BLaER1 (cell line): ENCODE results near the gene SEMA4D.

Experiments
- H3K27ac ChIP-seq: shearing (Covaris generic); formaldehyde crosslinking; 2 replicates; pipeline ENCODE4 v1.8.1; 2022
- H3K27me3 ChIP-seq: shearing (Covaris generic); formaldehyde crosslinking; 2 replicates; pipeline ENCODE4 v1.8.1; 2022
- H3K36me3 ChIP-seq: shearing (Covaris generic); formaldehyde crosslinking; 2 replicates; pipeline ENCODE4 v1.8.1; 2022
- H3K4me1 ChIP-seq: shearing (Covaris generic); formaldehyde crosslinking; 2 replicates; pipeline ENCODE4 v1.8.1; 2022
- H3K4me2 ChIP-seq: shearing (Covaris generic); formaldehyde crosslinking; 2 replicates; pipeline ENCODE4 v1.8.1; 2022
- H3K4me3 ChIP-seq: shearing (Covaris generic); formaldehyde crosslinking; 2 replicates; pipeline ENCODE4 v1.8.1; 2022
- H3K9ac ChIP-seq: shearing (Covaris generic); formaldehyde crosslinking; 2 replicates; pipeline ENCODE4 v1.8.1; 2022
- H3K9me3 ChIP-seq: shearing (Covaris generic); formaldehyde crosslinking; 2 replicates; pipeline ENCODE4 v1.8.1; 2022
- H4K20me1 ChIP-seq: shearing (Covaris generic); formaldehyde crosslinking; 2 replicates; pipeline ENCODE4 v1.8.1; 2022
- Cebpa-rat ChIP-seq: shearing (Covaris generic); IDR thresholded peaks from 2 replicates; pipeline ENCODE4 v1.8.1; 2022

The SEMA4D gene

DNA sequence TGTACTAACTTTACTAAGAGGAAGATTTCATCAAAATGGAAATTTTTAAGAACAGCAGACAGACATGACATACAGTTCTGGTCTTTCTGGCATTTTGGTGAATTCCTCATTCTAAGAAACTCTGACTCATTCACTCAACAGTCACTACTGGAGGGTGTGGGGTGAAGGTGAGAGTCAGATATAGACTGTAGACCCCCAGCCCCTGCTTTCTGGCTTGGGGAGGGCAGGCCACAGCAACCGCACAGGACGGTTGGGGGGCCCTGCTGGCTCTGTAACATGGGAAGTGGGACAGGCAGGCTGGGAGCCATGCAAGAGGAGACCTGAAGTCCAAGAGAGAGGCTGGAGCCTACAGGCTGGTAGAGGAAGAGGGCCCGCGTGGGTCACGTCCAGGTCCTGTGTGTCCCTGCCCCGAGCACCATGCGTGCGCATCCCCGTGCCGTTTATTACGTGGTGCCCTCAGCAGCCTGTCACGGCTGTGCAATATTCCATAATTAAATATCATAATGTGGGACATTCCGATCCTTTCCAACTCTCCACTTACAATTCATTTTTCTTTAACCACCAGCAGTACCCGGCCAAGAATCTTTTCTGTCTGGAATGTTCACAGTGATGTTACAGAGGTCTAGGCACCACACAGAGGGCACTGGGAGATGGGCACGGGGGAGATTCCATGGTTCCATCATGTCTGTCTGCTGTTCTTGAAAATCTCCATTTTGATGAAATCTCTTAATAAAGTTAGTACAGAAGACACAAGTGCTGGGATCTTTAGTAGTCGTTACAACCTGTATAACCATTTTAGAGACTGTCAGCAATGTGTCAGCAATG is 75.5 kb downstream of the SEMA4D start:
- H3K27ac ChIP-seq: no peak overlapping the region
- H3K4me2 ChIP-seq: no peak overlapping the region
- peaks cover 99% of the 10 kb centered on the region for H4K20me1 ChIP-seq
- H3K9ac ChIP-seq: no peak overlapping the region
- H3K36me3 ChIP-seq: peaks cover 32% of the 10 kb centered on the region
- H3K4me1 ChIP-seq: peaks cover 71% of the 10 kb centered on the region
- H3K27me3 ChIP-seq: no peaks in the 10 kb centered on the region
- TF ChIP-seq Cebpa-rat: no peak
- no peak overlapping the region for H3K4me3 ChIP-seq
- H3K9me3 ChIP-seq: no peaks in the 10 kb centered on the region

DNA sequence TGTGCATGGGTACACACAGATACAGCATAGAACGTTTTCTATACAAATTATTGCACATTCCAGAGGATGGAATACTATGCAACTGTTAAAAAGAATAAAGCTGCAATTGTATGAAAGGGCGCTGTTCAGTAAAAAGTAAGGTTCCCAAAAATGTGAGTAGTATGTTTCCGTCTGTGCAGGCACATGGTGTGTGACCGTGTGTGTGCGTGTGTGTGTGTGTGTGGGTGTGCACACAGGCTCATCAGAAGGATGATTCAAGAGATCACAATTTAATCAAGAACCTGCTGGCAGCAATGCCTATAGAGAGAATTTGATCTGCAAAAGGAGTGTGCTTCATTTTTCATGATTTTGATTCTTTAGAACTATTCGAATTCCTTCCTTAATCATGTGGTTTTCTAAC is 76.3 kb downstream of the SEMA4D start:
- no peak overlapping the region for H3K4me3 ChIP-seq
- peaks cover 99% of the 10 kb centered on the region for H4K20me1 ChIP-seq
- H3K4me2 ChIP-seq: no peak overlapping the region; the same call in 1 of the 2 replicates
- peaks cover 68% of the 10 kb centered on the region for H3K4me1 ChIP-seq
- H3K36me3 ChIP-seq: peaks cover 39% of the 10 kb centered on the region
- no peak for TF ChIP-seq Cebpa-rat
- H3K27ac ChIP-seq: no peak overlapping the region
- H3K9ac ChIP-seq: no peak overlapping the region
- no peaks in the 10 kb centered on the region for H3K9me3 ChIP-seq
- no peaks in the 10 kb centered on the region for H3K27me3 ChIP-seq

DNA sequence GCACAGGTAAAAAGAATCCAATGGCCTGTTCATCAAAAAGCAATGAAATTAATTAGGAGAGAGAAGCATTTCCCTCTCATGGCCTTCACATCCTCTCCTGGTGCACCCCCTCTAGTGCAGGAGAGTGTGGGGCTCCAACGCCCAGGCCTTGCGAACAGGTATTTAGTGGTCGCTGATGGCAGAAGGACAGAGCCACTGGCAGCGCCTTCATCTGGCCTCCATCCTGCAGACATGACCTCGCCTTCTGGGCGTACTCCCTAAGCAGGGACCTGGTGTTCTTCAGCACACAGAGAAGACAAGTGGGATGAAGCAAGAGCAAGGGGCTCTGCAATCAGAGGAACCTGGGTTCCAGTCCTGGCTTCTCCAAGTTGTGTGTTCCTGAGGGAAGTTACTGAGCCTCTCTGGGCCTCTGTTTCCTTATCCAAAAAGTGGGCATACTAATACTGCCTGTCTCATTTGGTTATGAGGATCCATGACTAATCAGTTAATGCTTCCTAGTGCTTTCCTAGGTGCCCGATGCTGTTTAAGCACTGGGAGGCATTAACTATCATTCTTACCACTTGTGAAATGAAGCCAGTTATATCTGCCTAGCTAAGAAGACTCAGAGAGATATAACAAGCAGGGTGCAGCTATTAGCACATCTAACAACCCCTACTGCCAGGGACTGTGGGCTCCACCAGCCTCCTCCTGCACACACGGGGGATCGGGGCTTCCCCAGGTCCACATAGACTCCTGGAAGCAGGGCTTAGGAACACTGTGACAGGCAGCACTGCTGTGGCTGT is 77.3 kb downstream of the SEMA4D start:
- no peak for TF ChIP-seq Cebpa-rat
- Histone ChIP-seq H3K9ac (no peak overlapping the region), H3K27ac (no peak overlapping the region), H3K9me3 (no peaks in the 10 kb centered on the region), H3K4me3 (no peak overlapping the region), H4K20me1 (peaks cover 99% of the 10 kb centered on the region), H3K4me1 (peaks cover 58% of the 10 kb centered on the region), H3K4me2 (peak overlapping the region; percentile 76), H3K36me3 (peaks cover 49% of the 10 kb centered on the region), H3K27me3 (no peaks in the 10 kb centered on the region)

DNA sequence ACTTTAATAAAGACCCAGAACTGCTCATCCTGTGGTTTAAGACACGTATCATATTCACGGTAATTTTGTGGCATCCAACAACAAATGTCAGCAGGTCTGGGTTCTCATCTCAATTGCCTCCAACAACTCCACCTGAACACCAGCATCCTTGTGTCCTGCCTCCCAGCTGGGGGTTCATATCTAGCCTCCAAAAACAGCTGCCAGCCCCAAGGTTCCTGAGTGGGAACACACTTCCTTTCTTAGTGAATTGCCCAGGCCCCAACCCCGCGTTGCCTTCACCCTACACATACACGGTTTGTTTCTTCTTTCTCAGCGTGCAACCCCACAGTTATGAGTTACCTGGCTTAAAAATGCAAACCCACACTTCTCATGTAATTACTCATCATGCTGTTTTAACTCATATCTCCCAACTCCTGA is 77.9 kb downstream of the SEMA4D start:
- Histone ChIP-seq H3K4me1 (peaks cover 58% of the 10 kb centered on the region), H3K4me2 (peak overlapping the region; percentile 76)

DNA sequence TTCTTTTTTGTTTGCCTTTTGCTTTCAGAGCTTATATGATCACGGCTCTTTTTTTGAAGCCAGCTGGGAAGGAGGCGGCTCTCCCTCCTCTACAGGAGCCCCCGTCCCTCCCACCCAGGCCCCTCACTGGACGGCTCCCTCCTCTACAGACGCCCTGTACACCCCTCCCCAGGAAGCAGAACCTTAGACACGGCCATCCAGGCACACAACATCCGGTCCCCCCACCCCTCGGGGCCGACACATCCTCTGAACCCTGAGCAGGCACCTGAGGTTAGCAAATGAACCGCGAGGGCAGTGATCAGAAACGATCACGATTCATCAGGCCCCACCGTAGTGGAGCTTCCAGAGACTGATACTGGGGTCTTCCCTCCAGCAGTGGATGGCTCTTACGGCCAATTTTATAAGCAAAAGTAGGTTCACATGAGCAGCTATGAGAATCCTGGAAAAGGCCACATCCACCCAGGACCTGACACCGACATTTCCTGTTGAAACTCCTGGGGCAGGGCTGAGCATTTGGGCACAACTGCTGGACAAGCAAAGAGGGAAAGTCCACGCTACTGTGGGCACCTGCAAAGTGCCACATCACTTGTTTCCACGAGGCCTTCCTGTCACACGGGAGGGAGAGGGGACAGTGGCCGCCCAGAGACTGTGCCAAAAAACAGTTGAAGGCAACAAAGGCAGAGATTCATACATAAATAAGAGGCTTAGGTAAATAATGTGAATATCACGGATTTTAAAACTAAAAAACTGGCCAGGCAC is 78.9 kb downstream of the SEMA4D start:
- H3K4me2 ChIP-seq: peak overlapping the region; percentile 76
- H4K20me1 ChIP-seq: peaks cover 99% of the 10 kb centered on the region
- H3K27me3 ChIP-seq: no peaks in the 10 kb centered on the region
- H3K4me1 ChIP-seq: peaks cover 62% of the 10 kb centered on the region
- TF ChIP-seq Cebpa-rat: no peak
- H3K9me3 ChIP-seq: no peaks in the 10 kb centered on the region
- H3K27ac ChIP-seq: peak overlapping the region; percentile 67
- H3K4me3 ChIP-seq: no peak overlapping the region
- peaks cover 53% of the 10 kb centered on the region for H3K36me3 ChIP-seq
- peak overlapping the region; percentile 48; the same call in 1 of the 2 replicates for H3K9ac ChIP-seq

More for the DNA sequence above, 77.9 kb downstream of the SEMA4D start:
- Histone ChIP-seq H3K27me3 (no peaks in the 10 kb centered on the region), H3K36me3 (peaks cover 51% of the 10 kb centered on the region), H3K9me3 (no peaks in the 10 kb centered on the region), H3K9ac (no peak overlapping the region), H3K27ac (no peak overlapping the region), H3K4me3 (no peak overlapping the region), H4K20me1 (peaks cover 99% of the 10 kb centered on the region)
- TF ChIP-seq Cebpa-rat: no peak

DNA sequence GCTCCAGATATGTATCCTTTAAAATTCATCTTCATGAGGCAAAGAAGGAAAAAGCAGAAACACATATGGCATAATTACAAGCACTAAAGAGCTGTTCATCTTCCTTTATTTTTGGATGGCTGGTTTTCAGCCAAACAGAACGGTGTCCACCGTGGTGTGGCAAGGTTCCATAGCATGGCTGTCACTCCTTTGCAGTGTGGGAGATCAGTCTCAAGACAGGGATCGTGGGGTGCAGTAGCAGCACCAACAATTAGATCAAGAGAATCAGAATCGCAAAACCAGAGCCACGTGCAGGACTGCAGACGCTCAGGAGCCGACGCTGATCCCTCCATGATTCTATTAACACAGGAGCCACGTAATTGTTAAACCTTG is 79.5 kb downstream of the SEMA4D start:
- Histone ChIP-seq H3K27ac (peak overlapping the region; percentile 67; the same call in 1 of the 2 replicates), H3K4me1 (peaks cover 68% of the 10 kb centered on the region), H3K27me3 (no peaks in the 10 kb centered on the region), H3K9me3 (no peaks in the 10 kb centered on the region), H3K36me3 (peaks cover 57% of the 10 kb centered on the region), H3K4me3 (no peak overlapping the region), H3K9ac (peak overlapping the region; percentile 48; the same call in 1 of the 2 replicates), H4K20me1 (peaks cover 99% of the 10 kb centered on the region), H3K4me2 (peak overlapping the region; percentile 76)
- no peak for TF ChIP-seq Cebpa-rat

DNA sequence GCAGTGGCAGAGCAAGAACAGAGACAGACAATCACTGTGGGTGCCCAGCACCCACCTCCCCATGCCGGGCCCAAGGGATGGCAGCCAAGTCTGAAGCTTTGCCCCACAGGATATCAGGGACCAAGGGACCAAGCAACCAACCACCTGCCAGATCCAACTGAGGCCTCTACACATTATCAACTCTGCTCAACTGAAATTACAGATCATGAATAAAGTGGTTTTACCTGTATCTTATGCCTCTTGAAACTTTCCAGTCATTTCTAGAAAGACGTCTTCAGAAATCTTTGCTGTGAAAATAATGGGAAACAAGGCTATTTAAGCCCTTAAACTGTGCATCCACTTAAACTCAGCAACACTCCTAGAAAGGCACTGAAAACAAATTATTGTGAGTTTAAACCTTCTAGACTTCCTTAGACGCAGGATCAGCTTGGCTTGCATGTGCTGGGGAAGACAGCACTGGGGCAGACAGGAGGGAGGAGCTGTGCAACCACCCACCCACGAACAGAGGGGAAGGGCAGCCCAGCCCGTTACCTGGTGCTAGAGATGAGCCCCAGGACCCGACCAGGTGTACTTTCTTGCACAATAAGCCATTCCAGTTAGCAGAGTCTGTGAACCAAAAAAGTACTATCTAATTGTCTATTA is 80.0 kb downstream of the SEMA4D start:
- Histone ChIP-seq H3K27me3 (no peaks in the 10 kb centered on the region), H3K4me2 (peak overlapping the region; percentile 76), H3K27ac (peak overlapping the region; percentile 67; the same call in 1 of the 2 replicates), H3K4me1 (peaks cover 73% of the 10 kb centered on the region), H3K9me3 (no peaks in the 10 kb centered on the region), H4K20me1 (peaks cover 99% of the 10 kb centered on the region), H3K36me3 (peaks cover 62% of the 10 kb centered on the region), H3K4me3 (no peak overlapping the region), H3K9ac (0 out of 2 replicates have a peak overlapping the region, but pooled peaks have one; percentile 48)
- no peak for TF ChIP-seq Cebpa-rat

DNA sequence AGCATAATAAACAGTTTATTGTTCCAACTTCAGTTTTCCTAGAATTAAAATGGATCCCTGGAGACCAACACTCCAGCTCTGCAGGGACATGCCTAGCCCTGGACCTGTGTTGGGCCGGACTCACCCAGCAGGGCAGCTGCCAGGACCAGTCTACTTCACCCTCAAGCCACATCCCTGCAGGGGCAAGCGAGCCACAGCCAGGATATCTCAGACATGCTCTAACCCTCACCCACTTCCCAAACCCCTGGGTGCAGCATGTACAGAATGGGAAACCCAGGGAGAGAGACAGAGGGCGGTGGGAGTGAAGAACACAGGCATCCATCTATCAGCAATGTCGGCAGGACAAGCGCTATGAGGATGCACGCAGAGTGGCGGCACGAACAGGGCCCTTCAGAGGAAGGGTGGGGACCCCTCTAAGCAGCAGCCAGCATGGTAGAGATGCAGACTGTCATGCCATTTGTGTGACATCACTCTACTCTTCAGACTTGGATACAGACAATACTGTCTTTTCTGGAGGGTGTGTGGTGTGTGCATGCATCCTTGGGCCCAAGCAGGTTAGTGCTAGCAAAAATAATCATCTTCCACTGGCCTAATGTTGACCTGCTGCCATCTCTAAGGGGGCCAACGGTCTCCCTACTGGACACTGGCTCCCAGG is 83.1 kb downstream of the SEMA4D start:
- Histone ChIP-seq H3K9me3 (no peaks in the 10 kb centered on the region), H3K27ac (no peak overlapping the region)

More for the DNA sequence above, 83.1 kb downstream of the SEMA4D start:
- peak overlapping the region; percentile 1 for H3K4me2 ChIP-seq
- peaks cover 72% of the 10 kb centered on the region for H3K36me3 ChIP-seq
- H3K4me1 ChIP-seq: peaks cover 87% of the 10 kb centered on the region
- H3K27me3 ChIP-seq: no peaks in the 10 kb centered on the region
- peaks cover 97% of the 10 kb centered on the region for H4K20me1 ChIP-seq
- H3K4me3 ChIP-seq: no peak overlapping the region
- no peak overlapping the region for H3K9ac ChIP-seq
- no peak for TF ChIP-seq Cebpa-rat
